Left ventricle myocardium inferior (tissue), 1 donor: ENCODE results near the gene TOP3B. TPM values are rescaled to one million over a fixed set of nuclear protein-coding genes. Genes with fewer than 3 reads are reported as not detected.

Source experiments
- DNase-seq: peaks from one replicate; pipeline ENCODE4 v3.0.0-alpha.2; 2020
- H3K27ac ChIP-seq: fragments of 200-600 bp; replicated peaks from 2 replicates; pipeline ENCODE4 v1.8.0; 2021
- H3K27me3 ChIP-seq: fragments of 200-600 bp; 2 replicates; pipeline ENCODE4 v1.8.0; 2021; ENCODE audit warnings: low read depth
- H3K36me3 ChIP-seq: fragments of 200-600 bp; 2 replicates; pipeline ENCODE4 v1.8.0; 2021
- H3K4me1 ChIP-seq: fragments of 200-600 bp; 2 replicates; pipeline ENCODE4 v1.8.0; 2021
- H3K4me3 ChIP-seq: fragments of 200-600 bp; 2 replicates; pipeline ENCODE4 v1.8.0; 2021; ENCODE audit warnings: mild to moderate bottlenecking, moderate library complexity
- H3K9me3 ChIP-seq: fragments of 200-600 bp; replicated peaks from 2 replicates; pipeline ENCODE4 v1.8.0; 2021
- intact Hi-C: fragments of 100-400 bp; cut with micrococcal nuclease; formaldehyde crosslinking; loops from one replicate; pipeline ENCODE4 v1.11.0; 2022
- total RNA-seq: library from RNA; stranded (reverse); fragmentation: NEBNext Ultra II Directional; extraction: Animal tissue kit (Norgen Biotek cat#: 25700); gene quantifications from one replicate; pipeline ENCODE4 v1.2.1, GENCODE V29; 2021
- TF ChIP-seq, protein P1 (sequence below): fragments of 200-600 bp; IDR thresholded peaks from 2 replicates; pipeline ENCODE4 v1.8.0; 2021; ENCODE audit warnings: antibody characterized with exemption, mild to moderate bottlenecking, borderline replicate concordance
- donor health status: DM: no; HTN: yes; CAD: no; lungs with severe emphysema.

The TOP3B gene
- total RNA-seq, 1 donor from 2014 or later, result 11.2 TPM

DNA sequence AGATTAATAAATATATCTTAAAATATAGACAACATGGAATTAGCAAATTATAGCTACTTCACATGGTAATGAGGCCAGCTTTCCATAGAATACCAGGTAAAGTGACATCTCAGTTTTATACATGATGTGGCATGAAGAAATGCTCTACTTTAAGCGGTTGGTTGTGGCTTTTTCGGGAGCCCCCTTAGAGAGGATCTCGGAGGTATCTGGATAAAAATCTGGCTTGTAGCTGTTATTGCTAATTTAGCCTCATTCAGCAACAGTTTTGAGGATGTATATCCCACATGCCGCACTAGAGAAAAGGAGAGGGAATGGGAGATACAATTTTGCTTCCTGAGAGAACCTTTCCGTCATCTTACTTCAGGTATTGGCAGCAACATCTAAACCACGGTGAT is 24.0 kb upstream of the TOP3B start:
- Histone ChIP-seq H3K27me3 (peaks cover 49% of the 10 kb centered on the region), H3K4me3 (no peak overlapping the region), H3K36me3 (no peaks in the 10 kb centered on the region), H3K4me1 (no peaks in the 10 kb centered on the region), H3K27ac (no peak overlapping the region), H3K9me3 (no peaks in the 10 kb centered on the region)
- intact Hi-C loops, result no loop called here
- DNase-seq, result no peak
- TF ChIP-seq, protein P1, sequence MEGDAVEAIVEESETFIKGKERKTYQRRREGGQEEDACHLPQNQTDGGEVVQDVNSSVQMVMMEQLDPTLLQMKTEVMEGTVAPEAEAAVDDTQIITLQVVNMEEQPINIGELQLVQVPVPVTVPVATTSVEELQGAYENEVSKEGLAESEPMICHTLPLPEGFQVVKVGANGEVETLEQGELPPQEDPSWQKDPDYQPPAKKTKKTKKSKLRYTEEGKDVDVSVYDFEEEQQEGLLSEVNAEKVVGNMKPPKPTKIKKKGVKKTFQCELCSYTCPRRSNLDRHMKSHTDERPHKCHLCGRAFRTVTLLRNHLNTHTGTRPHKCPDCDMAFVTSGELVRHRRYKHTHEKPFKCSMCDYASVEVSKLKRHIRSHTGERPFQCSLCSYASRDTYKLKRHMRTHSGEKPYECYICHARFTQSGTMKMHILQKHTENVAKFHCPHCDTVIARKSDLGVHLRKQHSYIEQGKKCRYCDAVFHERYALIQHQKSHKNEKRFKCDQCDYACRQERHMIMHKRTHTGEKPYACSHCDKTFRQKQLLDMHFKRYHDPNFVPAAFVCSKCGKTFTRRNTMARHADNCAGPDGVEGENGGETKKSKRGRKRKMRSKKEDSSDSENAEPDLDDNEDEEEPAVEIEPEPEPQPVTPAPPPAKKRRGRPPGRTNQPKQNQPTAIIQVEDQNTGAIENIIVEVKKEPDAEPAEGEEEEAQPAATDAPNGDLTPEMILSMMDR, result no peak

DNA sequence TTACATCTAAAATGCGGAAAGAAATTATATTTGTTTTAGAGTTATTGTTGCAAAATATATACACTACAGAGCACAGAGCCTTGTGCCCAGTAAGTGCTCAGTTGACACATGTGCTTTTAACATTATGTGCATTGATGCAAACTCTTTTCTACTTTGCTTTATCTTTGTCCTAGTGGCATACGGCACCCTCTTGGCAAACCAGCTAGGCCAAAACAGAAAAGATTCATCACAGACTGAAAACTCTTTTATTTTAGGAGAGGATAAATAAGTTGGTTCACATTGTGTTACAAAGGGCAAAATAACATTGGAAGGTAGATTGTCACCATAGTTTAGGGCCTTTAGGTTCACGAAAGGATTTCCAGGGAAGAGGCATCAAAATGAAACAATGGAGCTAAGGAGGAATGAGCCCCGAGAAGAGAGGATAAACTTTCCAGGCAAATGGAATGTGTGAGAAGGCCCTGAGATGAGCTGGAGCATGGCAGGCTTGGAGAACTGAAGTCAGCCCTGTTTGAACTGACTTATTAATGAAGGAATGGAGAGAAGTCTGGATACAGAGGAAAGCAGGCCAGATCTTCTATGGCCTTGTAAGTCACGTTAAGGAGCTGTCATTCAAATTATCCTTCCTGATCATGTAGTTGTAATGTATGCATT is 23.5 kb upstream of the TOP3B start:
- DNase-seq, result no peak
- no peak overlapping the region for H3K4me3 ChIP-seq
- H3K36me3 ChIP-seq, result no peaks in the 10 kb centered on the region
- peaks cover 47% of the 10 kb centered on the region for H3K27me3 ChIP-seq
- no peaks in the 10 kb centered on the region for H3K4me1 ChIP-seq
- no peaks in the 10 kb centered on the region for H3K9me3 ChIP-seq
- intact Hi-C loops, result no loop called here
- TF ChIP-seq, protein P1, result no peak
- no peak overlapping the region for H3K27ac ChIP-seq

DNA sequence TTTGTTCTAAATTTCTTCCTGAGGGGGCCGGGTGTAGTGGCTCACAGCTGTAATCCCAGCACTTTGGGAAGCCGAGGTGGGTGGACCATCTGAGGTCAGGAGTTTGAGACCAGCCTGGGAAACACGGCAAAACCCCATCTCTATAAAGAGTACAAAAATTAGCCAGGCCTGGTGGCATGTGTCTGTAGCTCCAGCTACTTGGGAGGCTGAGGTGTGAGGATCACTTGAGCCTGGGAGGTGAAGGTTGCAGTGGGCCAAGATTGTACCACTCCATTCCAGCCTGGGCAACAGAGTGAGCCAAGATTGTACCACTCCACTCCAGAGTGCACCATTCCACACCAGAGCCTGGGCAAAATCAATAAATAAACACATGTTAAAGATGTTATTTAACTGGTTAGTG is 20.6 kb upstream of the TOP3B start:
- peaks cover 44% of the 10 kb centered on the region for H3K27me3 ChIP-seq
- no peaks in the 10 kb centered on the region for H3K4me1 ChIP-seq
- H3K4me3 ChIP-seq, result no peak overlapping the region
- TF ChIP-seq, protein P1, result no peak
- H3K27ac ChIP-seq, result no peak overlapping the region
- no peak for DNase-seq
- intact Hi-C loops, result no loop called here
- H3K9me3 ChIP-seq, result no peaks in the 10 kb centered on the region
- H3K36me3 ChIP-seq, result no peaks in the 10 kb centered on the region

DNA sequence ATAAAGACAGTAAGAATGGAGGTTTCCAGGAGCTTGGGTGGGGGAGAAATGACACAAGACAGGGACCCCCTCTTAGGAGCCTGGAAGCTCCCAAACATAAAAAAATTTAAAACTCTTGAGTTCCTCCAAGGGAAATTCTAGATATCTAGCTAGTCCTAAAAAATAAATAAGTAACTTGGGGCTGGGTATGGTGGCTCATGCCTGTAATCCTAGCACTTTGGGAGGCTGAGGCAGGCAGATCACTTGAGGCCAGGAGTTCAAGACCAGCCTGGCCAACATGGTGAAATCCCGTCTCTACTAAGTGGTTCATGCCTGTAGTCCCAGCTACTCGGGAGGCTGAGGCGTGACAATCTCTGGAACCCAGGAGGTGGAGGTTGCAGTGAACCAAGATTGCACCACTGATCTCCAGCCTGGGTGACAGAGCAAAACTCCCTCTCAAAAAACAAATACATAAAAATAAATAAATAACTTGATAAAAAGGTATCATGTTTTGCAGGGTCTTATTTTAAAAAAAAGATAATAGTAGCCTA is 20.0 kb upstream of the TOP3B start:
- Histone ChIP-seq H3K9me3 (no peaks in the 10 kb centered on the region), H3K4me1 (no peaks in the 10 kb centered on the region), H3K36me3 (no peaks in the 10 kb centered on the region), H3K27ac (no peak overlapping the region), H3K27me3 (peaks cover 44% of the 10 kb centered on the region), H3K4me3 (no peak overlapping the region)
- TF ChIP-seq, protein P1, result no peak
- DNase-seq, result no peak
- intact Hi-C loops, result no loop called here

DNA sequence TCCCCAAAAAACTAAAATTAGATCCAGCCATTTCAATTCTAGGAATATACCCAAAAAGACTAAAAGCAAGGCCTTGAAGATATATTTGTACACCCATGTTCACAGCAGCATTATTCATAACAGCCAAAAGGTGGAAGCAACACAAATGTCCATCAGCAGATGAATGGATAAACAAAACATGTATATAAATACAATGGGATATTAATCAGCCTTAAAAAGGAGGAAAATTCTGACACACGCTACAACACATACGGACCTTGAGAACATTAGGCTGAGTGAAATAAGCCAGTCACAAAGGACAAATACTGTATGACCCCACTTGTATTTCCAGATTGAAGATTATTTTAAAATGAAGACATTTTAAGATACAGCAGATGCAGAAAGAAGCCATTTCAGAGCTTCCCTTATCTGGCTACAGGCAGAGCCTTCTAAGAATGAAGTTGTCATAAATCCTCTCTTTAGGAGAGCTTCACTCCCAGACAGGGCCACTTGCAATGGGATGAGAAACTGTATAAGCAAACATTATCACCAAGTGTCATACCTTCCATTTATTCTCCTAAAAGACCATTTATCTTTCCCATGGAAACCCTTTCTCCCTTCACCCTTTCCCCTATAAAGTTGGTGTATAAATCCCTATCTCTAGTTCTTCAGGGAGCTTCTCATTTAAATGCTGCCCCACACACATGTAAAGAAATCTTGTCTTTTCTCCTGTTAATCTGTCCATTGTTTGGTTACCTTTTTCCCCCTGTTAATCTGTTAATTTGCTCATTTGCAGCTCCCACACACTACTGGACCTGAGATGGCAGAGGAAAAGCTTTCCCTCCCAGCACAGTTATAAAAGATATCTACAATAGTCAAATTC is 19.3 kb upstream of the TOP3B start:
- Histone ChIP-seq H3K9me3 (no peaks in the 10 kb centered on the region), H3K27ac (no peak overlapping the region), H3K36me3 (no peaks in the 10 kb centered on the region), H3K4me3 (no peak overlapping the region), H3K4me1 (no peaks in the 10 kb centered on the region), H3K27me3 (peaks cover 44% of the 10 kb centered on the region)
- no peak for DNase-seq
- intact Hi-C loops, result no loop called here
- TF ChIP-seq, protein P1, result no peak
